Neural cell (in vitro differentiated cells): ENCODE measurements around the gene TSGA10. TPM values are rescaled to one million over a fixed set of nuclear protein-coding genes. Genes with fewer than 3 reads are reported as not detected.
"Not testable (repeated sequence)": the region's sequence is repeated elsewhere in the genome, so short reads cannot be mapped to it uniquely, and the experiment has no call there.

Experiments used
- H2AFZ ChIP-seq: fragments of 200-600, 300-800 bp; sonication (generic), shearing (Covaris generic); 2 replicates; pipeline ENCODE4 v1.6.0; 2014; ENCODE audit warnings: low read depth, mild to moderate bottlenecking, antibody characterized with exemption, low read length, moderate library complexity
- H3F3A ChIP-seq: fragments of 200-600 bp; shearing (Covaris generic); 2 replicates; pipeline ENCODE4 v1.6.1; 2016; ENCODE audit warnings: mild to moderate bottlenecking, moderate library complexity, mixed read lengths, antibody characterized with exemption, low read length; ENCODE audit not compliant: insufficient read depth, poor library complexity, severe bottlenecking
- H3K27ac ChIP-seq: fragments of 200-600, 300-800 bp; sonication (generic), shearing (Covaris generic); 2 replicates; pipeline ENCODE4 v1.5.1; 2014; ENCODE audit warnings: mild to moderate bottlenecking, low read length, moderate library complexity
- H3K27me3 ChIP-seq: fragments of 300-800, 200-600 bp; sonication (generic), shearing (Covaris generic); 2 replicates; pipeline ENCODE4 v1.6.0; 2014; ENCODE audit warnings: mild to moderate bottlenecking, low read depth, low read length, moderate library complexity; ENCODE audit not compliant: insufficient read depth
- H3K36me3 ChIP-seq: fragments of 300-800, 200-600 bp; sonication (generic), shearing (Covaris generic); 2 replicates; pipeline ENCODE4 v1.5.1; 2014; ENCODE audit warnings: mild to moderate bottlenecking, antibody characterized with exemption, low read length, moderate library complexity; ENCODE audit not compliant: insufficient read depth
- H3K4me2 ChIP-seq: fragments of 300-800, 200-600 bp; sonication (generic), shearing (Covaris generic); 2 replicates; pipeline ENCODE4 v1.6.0; 2014; ENCODE audit warnings: mild to moderate bottlenecking, low read length
- H3K4me3 ChIP-seq: fragments of 300-800, 200-600 bp; sonication (generic), shearing (Covaris generic); 2 replicates; pipeline ENCODE4 v1.5.1; 2014; ENCODE audit warnings: mild to moderate bottlenecking, low read length, moderate library complexity
- H3K79me2 ChIP-seq: fragments of 200-600 bp; shearing (Covaris generic); replicated peaks from 2 replicates; pipeline ENCODE4 v1.6.0; 2014; ENCODE audit warnings: mild to moderate bottlenecking, low read length, moderate library complexity; ENCODE audit not compliant: insufficient read depth
- H3K9ac ChIP-seq: fragments of 300-800, 200-600 bp; sonication (generic), shearing (Covaris generic); 2 replicates; pipeline ENCODE4 v1.6.1; 2016; ENCODE audit warnings: mild to moderate bottlenecking, low read length, mixed read lengths
- H3K9me2 ChIP-seq: fragments of 200-600 bp; shearing (Covaris generic); 2 replicates; pipeline ENCODE4 v1.6.1; 2016; ENCODE audit warnings: mild to moderate bottlenecking, low read length, mixed read lengths; ENCODE audit not compliant: insufficient read depth
- H3K9me3 ChIP-seq: fragments of 200-600, 300-800 bp; sonication (generic), shearing (Covaris generic); 2 replicates; pipeline ENCODE4 v1.6.1; 2016; ENCODE audit warnings: mild to moderate bottlenecking, mixed run types, low read length, moderate library complexity, mixed read lengths
- H4K20me1 ChIP-seq: fragments of 200-600 bp; shearing (Covaris generic); 2 replicates; pipeline ENCODE4 v1.6.1; 2016; ENCODE audit warnings: mild to moderate bottlenecking, mixed run types; ENCODE audit not compliant: insufficient read depth
- EP300 ChIP-seq: fragments of 450-650 bp; conservative IDR thresholded peaks from 2 replicates; pipeline ENCODE4 v1.6.1; 2014; ENCODE audit warnings: antibody characterized with exemption, mild to moderate bottlenecking, moderate library complexity; ENCODE audit not compliant: poor library complexity, severe bottlenecking
- EZH2 ChIP-seq: fragments of 200-600, 300-800 bp; shearing (Covaris generic), sonication (generic); IDR thresholded peaks from 2 replicates; pipeline ENCODE4 v1.6.1; 2014; ENCODE audit warnings: antibody characterized with exemption, low read length, borderline replicate concordance, mild to moderate bottlenecking; ENCODE audit not compliant: insufficient read depth, poor library complexity, severe bottlenecking
- MXI1 ChIP-seq: fragments of 450-650 bp; conservative IDR thresholded peaks from 2 replicates; pipeline ENCODE4 v1.6.1; 2014; ENCODE audit warnings: antibody characterized with exemption, mild to moderate bottlenecking; ENCODE audit not compliant: poor library complexity, severe bottlenecking
- POLR2AphosphoS5 ChIP-seq: IDR thresholded peaks from 2 replicates; pipeline ENCODE4 v1.6.1; 2012
- RAD21 ChIP-seq: fragments of 450-650 bp; conservative IDR thresholded peaks from 2 replicates; pipeline ENCODE4 v1.6.1; 2014; ENCODE audit warnings: antibody characterized with exemption, mild to moderate bottlenecking, moderate library complexity
- REST ChIP-seq: IDR thresholded peaks from 2 replicates; pipeline ENCODE4 v1.6.1; 2012; ENCODE audit warnings: borderline replicate concordance
- SMC3 ChIP-seq: fragments of 450-650 bp; conservative IDR thresholded peaks from 2 replicates; pipeline ENCODE4 v1.6.1; 2014; ENCODE audit warnings: antibody characterized with exemption, mild to moderate bottlenecking, moderate library complexity; ENCODE audit not compliant: poor library complexity
- TAF1 ChIP-seq: IDR thresholded peaks from 2 replicates; pipeline ENCODE4 v1.6.1; 2012; ENCODE audit warnings: low read depth
- polyA plus RNA-seq: library from polyadenylated mRNA; depleted of rRNA; stranded (reverse); fragments of >200 nt; gene quantifications from 2 replicates; pipeline ENCODE4 v1.2.3, GENCODE V29; 2014
- TF ChIP-seq, protein P1 (sequence below): fragments of 450-650 bp; IDR thresholded peaks from 2 replicates; pipeline ENCODE4 v1.5.1; 2014; ENCODE audit warnings: antibody characterized with exemption, mild to moderate bottlenecking, moderate library complexity; ENCODE audit not compliant: poor library complexity, severe bottlenecking

The TSGA10 gene
- polyA plus RNA-seq, 1 donor from 2014 or later = 8.0 TPM

- Histone ChIP-seq H3K4me3 (no peak overlapping the region), H3K27ac (no peak overlapping the region), H3K27me3 (peaks cover 9% of the 10 kb centered on the region), H4K20me1 (no peaks in the 10 kb centered on the region), H3K9me2 (no peaks in the 10 kb centered on the region), H3K79me2 (no peaks in the 10 kb centered on the region), H3K4me2 (no peak overlapping the region), H3K9me3 (no peaks in the 10 kb centered on the region), H3F3A (no peaks in the 10 kb centered on the region), H2AFZ (no peak overlapping the region), H3K36me3 (no peaks in the 10 kb centered on the region), H3K9ac (no peak overlapping the region)
- TF ChIP-seq, protein P1, sequence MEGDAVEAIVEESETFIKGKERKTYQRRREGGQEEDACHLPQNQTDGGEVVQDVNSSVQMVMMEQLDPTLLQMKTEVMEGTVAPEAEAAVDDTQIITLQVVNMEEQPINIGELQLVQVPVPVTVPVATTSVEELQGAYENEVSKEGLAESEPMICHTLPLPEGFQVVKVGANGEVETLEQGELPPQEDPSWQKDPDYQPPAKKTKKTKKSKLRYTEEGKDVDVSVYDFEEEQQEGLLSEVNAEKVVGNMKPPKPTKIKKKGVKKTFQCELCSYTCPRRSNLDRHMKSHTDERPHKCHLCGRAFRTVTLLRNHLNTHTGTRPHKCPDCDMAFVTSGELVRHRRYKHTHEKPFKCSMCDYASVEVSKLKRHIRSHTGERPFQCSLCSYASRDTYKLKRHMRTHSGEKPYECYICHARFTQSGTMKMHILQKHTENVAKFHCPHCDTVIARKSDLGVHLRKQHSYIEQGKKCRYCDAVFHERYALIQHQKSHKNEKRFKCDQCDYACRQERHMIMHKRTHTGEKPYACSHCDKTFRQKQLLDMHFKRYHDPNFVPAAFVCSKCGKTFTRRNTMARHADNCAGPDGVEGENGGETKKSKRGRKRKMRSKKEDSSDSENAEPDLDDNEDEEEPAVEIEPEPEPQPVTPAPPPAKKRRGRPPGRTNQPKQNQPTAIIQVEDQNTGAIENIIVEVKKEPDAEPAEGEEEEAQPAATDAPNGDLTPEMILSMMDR = no peak
- TF ChIP-seq REST (no peak), SMC3 (no peak), TAF1 (no peak), POLR2AphosphoS5 (no peak), MXI1 (no peak), EP300 (no peak), RAD21 (no peak), EZH2 (no peak)
These were observed 15.7 kb downstream of the TSGA10 start for GRCh38 chr2:99139003-99139402.

- H3K9ac ChIP-seq = not testable (repeated sequence)
These were observed 19.6 kb downstream of the TSGA10 start for GRCh38 chr2:99135044-99135556.

GRCh38 chr2:99127981-99128380 is 26.8 kb downstream of the TSGA10 start:
- no peak overlapping the region for H3K9ac ChIP-seq
- no peaks in the 10 kb centered on the region for H4K20me1 ChIP-seq
- no peaks in the 10 kb centered on the region for H3K79me2 ChIP-seq
- no peak overlapping the region for H3K4me3 ChIP-seq
- no peaks in the 10 kb centered on the region for H3K27me3 ChIP-seq
- H3K9me2 ChIP-seq = no peaks in the 10 kb centered on the region
- H3K36me3 ChIP-seq = no peaks in the 10 kb centered on the region
- no peak overlapping the region for H2AFZ ChIP-seq
- TF ChIP-seq RAD21 (no peak), SMC3 (no peak), REST (no peak), MXI1 (no peak), TAF1 (no peak), EZH2 (no peak)
- TF ChIP-seq, protein P1 = no peak
- H3K9me3 ChIP-seq = peaks cover 2% of the 10 kb centered on the region
- no peak overlapping the region for H3K4me2 ChIP-seq
- no peaks in the 10 kb centered on the region for H3F3A ChIP-seq
- H3K27ac ChIP-seq = no peak overlapping the region

More at GRCh38 chr2:99135044-99135556, 19.6 kb downstream of the TSGA10 start:
- H3K9me3 ChIP-seq, H3K27ac ChIP-seq, H3K9me2 ChIP-seq, H4K20me1 ChIP-seq, H3K79me2 ChIP-seq, H3K27me3 ChIP-seq, H3F3A ChIP-seq, H2AFZ ChIP-seq, H3K36me3 ChIP-seq, H3K4me3 ChIP-seq, H3K4me2 ChIP-seq: not testable (repeated sequence)
